IPS DF 6.9 (cell line): ENCODE results near the gene IZUMO1.
A peak's percentile ranks its signal among the peaks of the same experiment; 100 is the strongest.

Source experiments
- DNase-seq: peaks from one replicate; pipeline ENCODE4 v3.0.0-alpha.2; 2013; ENCODE audit warnings: low read depth, low spot score
- H3K27ac ChIP-seq: one replicate; pipeline ENCODE4 v1.5.1; 2013; ENCODE audit warnings: low read length, control low read depth
- H3K27me3 ChIP-seq: 2 replicates; pipeline ENCODE4 v1.6.1; 2013; ENCODE audit warnings: mild to moderate bottlenecking, low read length; ENCODE audit not compliant: control insufficient read depth, insufficient read depth
- H3K36me3 ChIP-seq: 2 replicates; pipeline ENCODE4 v1.6.1; 2013; ENCODE audit warnings: low read length; ENCODE audit not compliant: control insufficient read depth, insufficient read depth
- H3K4me1 ChIP-seq: 2 replicates; pipeline ENCODE4 v1.6.1; 2013; ENCODE audit warnings: low read length; ENCODE audit not compliant: control insufficient read depth, insufficient read depth
- H3K4me3 ChIP-seq: 2 replicates; pipeline ENCODE4 v1.5.1; 2013; ENCODE audit warnings: mild to moderate bottlenecking, low read length
- H3K9me3 ChIP-seq: 2 replicates; pipeline ENCODE4 v1.6.1; 2013; ENCODE audit warnings: low read length, inconsistent platforms; ENCODE audit not compliant: control insufficient read depth, insufficient read depth
- WGBS: extraction: QIAGEN DNeasy Blood & Tissue Kit; methylation state at CpG from one replicate; pipeline ENCODE4 v1.1.7; 2013; ENCODE audit warnings: mixed read lengths, missing lambda C conversion rate; ENCODE audit not compliant: insufficient read length, insufficient coverage; 5-methylcytosine and 5-hydroxymethylcytosine counted together

The IZUMO1 gene

DNA sequence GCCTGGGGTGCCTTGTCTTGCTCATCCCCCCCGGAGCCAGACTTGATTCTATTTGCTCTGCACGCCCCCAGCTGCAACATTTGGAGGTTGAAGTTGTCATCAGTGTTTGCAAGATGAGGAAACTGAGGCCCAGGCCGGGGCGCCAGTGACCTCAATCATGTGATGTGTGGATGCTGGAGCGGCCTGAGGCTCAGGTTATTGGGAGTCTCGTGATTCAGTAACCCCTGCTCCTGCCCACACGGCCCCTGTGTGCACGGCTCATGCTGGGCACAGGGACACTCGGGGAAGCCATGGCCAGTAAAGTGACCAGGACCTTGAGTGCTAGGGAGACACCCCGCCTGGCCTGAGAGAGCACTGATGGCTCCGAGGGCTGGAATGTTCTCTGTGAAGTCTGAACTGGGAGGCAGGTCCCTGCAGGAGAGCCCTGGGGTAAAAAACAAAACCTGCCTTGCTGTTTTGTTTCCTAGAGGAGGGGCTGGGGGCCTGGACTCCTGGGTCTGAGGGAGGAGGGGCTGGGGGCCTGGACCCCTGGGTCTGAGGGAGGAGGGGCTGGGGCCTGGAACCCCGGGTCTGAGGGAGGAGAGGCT is 10.5 kb upstream of the IZUMO1 start:
- no peak overlapping the region for H3K4me3 ChIP-seq
- H3K4me1 ChIP-seq, result peaks cover 7% of the 10 kb centered on the region; the same call in 1 of the 2 replicates
- H3K27me3 ChIP-seq, result no peaks in the 10 kb centered on the region
- no peaks in the 10 kb centered on the region for H3K9me3 ChIP-seq
- no peak overlapping the region for H3K27ac ChIP-seq
- no CpG with 5 or more reads among the region's 12 CpGs for WGBS
- no peak for DNase-seq
- H3K36me3 ChIP-seq, result no peaks in the 10 kb centered on the region

DNA sequence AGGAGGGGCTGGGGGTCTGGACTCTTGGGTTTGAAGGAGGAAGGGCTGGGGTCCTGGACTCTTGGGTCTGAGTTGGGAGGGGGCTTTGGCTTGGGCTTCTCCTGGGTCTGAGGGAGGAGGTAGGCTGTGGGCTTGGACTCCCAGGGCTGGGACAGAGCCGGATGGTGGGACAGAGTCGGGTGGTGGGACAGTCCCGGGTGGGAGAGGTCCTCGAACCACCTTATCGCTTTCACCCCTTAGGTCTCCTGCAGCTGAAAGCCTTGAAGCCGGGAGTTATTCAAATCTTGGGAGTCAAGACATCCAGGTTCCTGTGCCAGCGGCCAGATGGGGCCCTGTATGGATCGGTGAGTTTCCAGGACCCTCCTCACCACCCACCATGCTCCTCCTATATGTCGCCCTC is 10.0 kb upstream of the IZUMO1 start:
- no peak for DNase-seq
- H3K4me3 ChIP-seq, result no peak overlapping the region
- no CpG with 5 or more reads among the region's 9 CpGs for WGBS
- H3K9me3 ChIP-seq, result no peaks in the 10 kb centered on the region
- no peaks in the 10 kb centered on the region for H3K36me3 ChIP-seq
- H3K4me1 ChIP-seq, result peaks cover 7% of the 10 kb centered on the region; the same call in 1 of the 2 replicates
- H3K27ac ChIP-seq, result no peak overlapping the region
- no peaks in the 10 kb centered on the region for H3K27me3 ChIP-seq

DNA sequence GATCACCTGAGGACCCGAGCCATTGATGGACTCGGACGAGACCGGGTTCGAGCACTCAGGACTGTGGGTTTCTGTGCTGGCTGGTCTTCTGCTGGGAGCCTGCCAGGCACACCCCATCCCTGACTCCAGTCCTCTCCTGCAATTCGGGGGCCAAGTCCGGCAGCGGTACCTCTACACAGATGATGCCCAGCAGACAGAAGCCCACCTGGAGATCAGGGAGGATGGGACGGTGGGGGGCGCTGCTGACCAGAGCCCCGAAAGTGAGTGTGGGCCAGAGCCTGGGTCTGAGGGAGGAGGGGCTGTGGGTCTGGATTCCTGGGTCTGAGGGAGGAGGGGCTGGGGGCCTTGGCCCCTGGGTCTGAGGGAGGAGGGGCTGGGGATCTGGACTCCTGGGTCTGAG is 9.5 kb upstream of the IZUMO1 start:
- no peak overlapping the region for H3K4me3 ChIP-seq
- H3K27ac ChIP-seq, result no peak overlapping the region
- no peaks in the 10 kb centered on the region for H3K27me3 ChIP-seq
- no peaks in the 10 kb centered on the region for H3K9me3 ChIP-seq
- H3K4me1 ChIP-seq, result peaks cover 7% of the 10 kb centered on the region; the same call in 1 of the 2 replicates
- no peaks in the 10 kb centered on the region for H3K36me3 ChIP-seq
- WGBS, result no CpG with 5 or more reads among the region's 11 CpGs
- no peak for DNase-seq

DNA sequence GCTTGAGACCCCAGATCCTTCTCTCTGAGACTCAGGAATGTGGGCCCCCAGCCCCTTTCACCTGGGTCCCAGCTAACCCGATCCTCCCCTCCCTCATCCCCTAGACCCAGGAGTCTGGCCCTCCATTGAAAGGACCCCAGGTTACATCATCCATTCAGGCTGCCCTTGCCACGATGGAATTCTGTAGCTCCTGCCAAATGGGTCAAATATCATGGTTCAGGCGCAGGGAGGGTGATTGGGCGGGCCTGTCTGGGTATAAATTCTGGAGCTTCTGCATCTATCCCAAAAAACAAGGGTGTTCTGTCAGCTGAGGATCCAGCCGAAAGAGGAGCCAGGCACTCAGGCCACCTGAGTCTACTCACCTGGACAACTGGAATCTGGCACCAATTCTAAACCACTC is 9.1 kb upstream of the IZUMO1 start:
- WGBS, result no CpG with 5 or more reads among the region's 5 CpGs
- H3K4me3 ChIP-seq, result no peak overlapping the region
- no peak overlapping the region for H3K27ac ChIP-seq
- H3K4me1 ChIP-seq, result peaks cover 7% of the 10 kb centered on the region; the same call in 1 of the 2 replicates
- H3K27me3 ChIP-seq, result no peaks in the 10 kb centered on the region
- H3K36me3 ChIP-seq, result peaks cover 4% of the 10 kb centered on the region; the same call in 1 of the 2 replicates
- DNase-seq, result no peak
- no peaks in the 10 kb centered on the region for H3K9me3 ChIP-seq

DNA sequence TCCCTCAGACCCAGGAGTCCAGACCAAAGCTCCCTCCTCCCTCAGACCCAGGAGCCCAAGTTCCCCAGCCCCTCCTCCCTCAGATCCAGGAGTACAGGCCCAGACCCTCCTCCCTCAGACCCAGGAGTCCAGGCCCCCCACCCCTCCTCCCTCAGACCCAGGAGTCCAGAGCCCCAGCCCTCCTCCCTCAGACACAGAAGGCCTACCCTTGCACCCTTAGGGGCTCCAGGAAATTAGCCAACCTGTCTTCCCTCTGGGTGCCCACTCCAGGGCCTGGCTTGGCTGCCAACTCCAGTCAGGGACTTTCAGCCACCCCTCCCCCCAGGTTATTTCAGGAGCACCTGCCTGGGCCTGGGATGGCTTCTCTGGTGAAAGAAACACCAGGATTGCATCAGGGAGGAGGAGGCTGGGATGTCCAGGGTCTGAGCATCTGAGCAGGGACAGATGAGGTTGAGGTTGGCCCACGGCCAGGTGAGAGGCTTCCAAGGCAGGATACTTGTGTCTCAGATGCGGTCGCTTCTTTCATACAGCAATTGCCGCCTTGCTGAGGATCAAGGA is 8.5 kb upstream of the IZUMO1 start, which contains the start of gene FGF21:
TSS of gene FGF21 (plus strand) at position 441 of the 558 bp plus-strand sequence. CDS start 713 bp downstream, outside the sequence.
- Histone ChIP-seq H3K4me1 (peaks cover 7% of the 10 kb centered on the region; the same call in 1 of the 2 replicates), H3K9me3 (no peaks in the 10 kb centered on the region), H3K27me3 (no peaks in the 10 kb centered on the region), H3K36me3 (peaks cover 10% of the 10 kb centered on the region), H3K27ac (no peak within 1 kb of the TSS), H3K4me3 (no peak within 1 kb of the TSS)
- no CpG with 5 or more reads among the region's 4 CpGs for WGBS
- no peak for DNase-seq

DNA sequence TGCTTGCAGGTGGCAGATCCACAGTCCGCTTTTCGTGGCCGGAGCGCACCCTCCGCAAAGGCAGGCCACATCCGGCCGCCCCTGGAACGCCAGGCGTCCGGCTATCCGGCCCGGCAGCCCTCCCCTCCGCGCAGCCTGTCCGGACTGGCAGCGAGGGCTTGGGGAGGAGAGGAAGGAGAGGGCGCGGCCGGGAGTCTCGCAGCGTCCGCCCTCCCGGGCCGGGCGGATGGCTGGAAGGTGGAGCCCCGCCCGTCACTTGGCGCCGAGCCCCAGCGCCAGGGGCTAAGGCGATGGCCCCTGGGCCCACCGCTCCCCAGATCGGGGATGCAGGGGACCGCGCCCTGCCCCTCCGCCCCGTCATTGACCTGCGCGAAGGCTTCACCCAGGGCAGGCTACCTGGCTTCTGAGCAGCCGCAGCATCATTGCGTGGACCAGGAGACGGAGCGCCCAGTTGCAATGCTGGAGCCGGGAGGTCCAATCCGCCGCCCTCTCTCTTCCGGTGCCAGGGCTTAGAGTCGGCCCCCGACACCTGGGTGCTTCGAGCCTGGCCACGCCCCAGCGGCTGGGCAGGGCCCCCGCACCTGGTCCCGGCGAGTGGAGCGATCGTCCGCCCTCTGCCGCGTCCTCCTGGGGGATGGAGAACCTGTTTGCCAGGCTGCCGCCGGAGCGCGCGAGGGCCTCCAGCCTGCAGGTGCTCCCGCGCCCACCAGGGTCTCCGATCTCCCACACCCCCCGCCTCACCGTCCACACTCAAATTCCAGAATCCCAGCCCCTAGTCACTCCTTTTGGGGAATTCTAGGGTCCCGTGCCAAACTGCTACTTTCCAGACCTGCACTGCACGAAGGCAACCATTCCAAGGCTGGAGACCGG is 6.0 kb upstream of the IZUMO1 start, which contains the start of gene FUT1:
TSS of gene FUT1 (minus strand) at position 146 of the 870 bp plus-strand sequence. CDS start 1,360 bp downstream, outside the sequence.
- peak within 1 kb of the TSS; percentile 70; the same call in 1 of the 2 replicates for H3K4me3 ChIP-seq
- WGBS, result no CpG with 5 or more reads among the region's 73 CpGs
- peak; percentile 88 for DNase-seq
- H3K4me1 ChIP-seq, result peaks cover 7% of the 10 kb centered on the region; the same call in 1 of the 2 replicates
- H3K36me3 ChIP-seq, result peaks cover 17% of the 10 kb centered on the region
- no peaks in the 10 kb centered on the region for H3K27me3 ChIP-seq
- no peaks in the 10 kb centered on the region for H3K9me3 ChIP-seq
- H3K27ac ChIP-seq, result no peak within 1 kb of the TSS

DNA sequence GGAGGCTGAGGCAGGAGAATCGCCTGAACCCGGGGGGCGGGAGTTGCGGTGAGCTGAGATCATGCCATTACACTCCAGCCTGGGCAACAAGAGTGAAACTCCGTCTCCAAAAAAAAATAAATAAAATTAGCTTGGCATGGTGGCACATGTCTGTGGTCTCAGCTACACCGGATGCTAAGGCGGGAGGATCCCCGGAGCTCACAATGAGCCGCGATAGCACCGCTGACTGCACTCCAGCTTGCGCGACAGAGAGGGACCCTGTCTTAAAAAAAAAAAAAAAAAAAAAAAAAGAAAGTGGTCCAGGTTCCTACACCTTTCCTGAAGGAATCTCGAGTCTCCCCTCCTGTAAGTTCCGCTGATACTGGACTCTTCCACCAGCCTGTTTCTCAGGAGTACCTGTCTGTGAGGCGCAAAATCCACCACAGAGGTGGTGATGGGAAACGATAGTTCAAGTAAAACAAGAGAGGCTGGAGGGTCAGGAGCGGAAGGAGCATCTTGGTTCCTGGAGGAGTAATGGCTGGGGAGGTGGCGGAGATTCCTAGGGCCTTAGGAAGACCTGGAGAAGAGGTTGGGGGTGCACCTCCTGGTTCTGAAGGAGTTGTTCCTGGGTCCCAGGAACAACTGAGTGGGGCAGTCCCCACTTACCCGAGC is 5.3 kb upstream of the IZUMO1 start:
- Histone ChIP-seq H3K27ac (no peak overlapping the region), H3K9me3 (no peaks in the 10 kb centered on the region), H3K4me1 (peaks cover 7% of the 10 kb centered on the region; the same call in 1 of the 2 replicates), H3K27me3 (no peaks in the 10 kb centered on the region), H3K36me3 (peaks cover 17% of the 10 kb centered on the region), H3K4me3 (peak overlapping the region; percentile 70; the same call in 1 of the 2 replicates)
- no peak for DNase-seq
- WGBS, result no CpG with 5 or more reads among the region's 20 CpGs

DNA sequence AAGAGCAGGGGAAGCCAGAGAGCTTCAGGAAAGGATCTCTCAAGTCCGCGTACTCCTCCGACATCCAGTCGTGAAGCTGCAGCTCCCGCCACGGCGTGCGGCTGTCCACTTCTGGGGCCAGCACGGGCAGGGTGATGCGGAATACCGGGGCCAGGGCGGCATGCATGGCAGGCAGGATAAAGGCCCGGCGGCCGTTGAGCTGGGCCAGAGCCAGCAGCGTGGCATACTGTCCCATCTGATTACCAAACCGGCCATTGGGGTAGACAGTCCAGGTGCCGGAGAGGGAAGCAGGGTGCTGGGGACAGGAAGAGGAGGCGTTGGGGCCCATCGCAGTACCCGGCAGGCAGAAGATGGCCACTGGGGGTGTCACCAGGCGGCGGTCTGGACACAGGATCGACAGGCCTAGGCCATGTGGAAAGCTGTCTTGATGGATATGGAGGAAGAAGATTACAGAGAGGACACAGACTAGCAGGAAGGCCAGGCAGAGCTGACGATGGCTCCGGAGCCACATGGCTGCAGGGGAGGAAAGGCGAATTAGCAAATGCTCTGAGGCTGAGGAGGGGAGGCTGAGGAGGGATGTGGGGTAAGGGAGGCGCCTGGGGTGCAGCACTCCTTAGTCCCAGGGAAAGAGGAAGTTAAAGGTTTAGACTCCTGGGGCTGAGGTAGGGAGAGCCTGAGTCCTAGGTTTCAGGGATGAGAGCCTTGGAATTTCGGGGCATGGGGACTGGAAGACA is 4.2 kb upstream of the IZUMO1 start:
- Histone ChIP-seq H3K27ac (no peak overlapping the region), H3K4me1 (peaks cover 5% of the 10 kb centered on the region; the same call in 1 of the 2 replicates), H3K9me3 (no peaks in the 10 kb centered on the region), H3K4me3 (no peak overlapping the region), H3K36me3 (peaks cover 17% of the 10 kb centered on the region), H3K27me3 (no peaks in the 10 kb centered on the region)
- WGBS, result no CpG with 5 or more reads among the region's 29 CpGs
- DNase-seq, result no peak

DNA sequence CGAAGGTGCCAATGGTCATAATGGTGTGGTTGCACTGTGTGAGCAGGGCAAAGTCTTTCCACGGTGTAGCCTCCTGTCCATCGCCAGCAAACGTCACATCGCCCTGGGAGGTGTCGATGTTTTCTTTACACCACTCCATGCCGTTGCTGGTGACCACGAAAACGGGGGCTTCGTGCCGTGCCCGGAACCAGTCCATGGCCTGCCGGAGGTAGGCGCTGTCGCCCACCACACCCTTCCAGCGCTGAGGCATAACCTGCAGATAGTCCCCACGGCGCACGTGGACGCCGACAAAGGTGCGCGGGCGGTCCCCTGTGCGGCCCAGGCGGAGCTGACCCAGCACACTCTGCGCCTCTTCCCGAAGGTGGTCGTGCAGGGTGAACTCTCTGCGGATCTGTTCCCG is 3.6 kb upstream of the IZUMO1 start:
- H3K36me3 ChIP-seq, result peaks cover 17% of the 10 kb centered on the region
- WGBS, result no CpG with 5 or more reads among the region's 31 CpGs
- no peak for DNase-seq
- H3K4me1 ChIP-seq, result peaks cover 6% of the 10 kb centered on the region; the same call in 1 of the 2 replicates
- no peak overlapping the region for H3K4me3 ChIP-seq
- no peaks in the 10 kb centered on the region for H3K27me3 ChIP-seq
- no peak overlapping the region for H3K27ac ChIP-seq
- H3K9me3 ChIP-seq, result no peaks in the 10 kb centered on the region
